Left ventricle myocardium inferior (tissue), 1 donor: ENCODE results near the gene RMRP. TPM values are rescaled to one million over a fixed set of nuclear protein-coding genes. Genes with fewer than 3 reads are reported as not detected.

Experiments
- DNase-seq: peaks from one replicate; pipeline ENCODE4 v3.0.0-alpha.2; 2020
- H3K27ac ChIP-seq: fragments of 200-600 bp; replicated peaks from 2 replicates; pipeline ENCODE4 v1.8.0; 2021
- H3K27me3 ChIP-seq: fragments of 200-600 bp; 2 replicates; pipeline ENCODE4 v1.8.0; 2021; ENCODE audit warnings: low read depth
- H3K36me3 ChIP-seq: fragments of 200-600 bp; 2 replicates; pipeline ENCODE4 v1.8.0; 2021
- H3K4me1 ChIP-seq: fragments of 200-600 bp; 2 replicates; pipeline ENCODE4 v1.8.0; 2021
- H3K4me3 ChIP-seq: fragments of 200-600 bp; 2 replicates; pipeline ENCODE4 v1.8.0; 2021; ENCODE audit warnings: mild to moderate bottlenecking, moderate library complexity
- H3K9me3 ChIP-seq: fragments of 200-600 bp; replicated peaks from 2 replicates; pipeline ENCODE4 v1.8.0; 2021
- CTCF ChIP-seq: fragments of 200-600 bp; IDR thresholded peaks from 2 replicates; pipeline ENCODE4 v1.8.0; 2021; ENCODE audit warnings: antibody characterized with exemption, mild to moderate bottlenecking, borderline replicate concordance
- intact Hi-C: fragments of 100-400 bp; cut with micrococcal nuclease; formaldehyde crosslinking; loops from one replicate; pipeline ENCODE4 v1.11.0; 2022
- total RNA-seq: library from RNA; stranded (reverse); fragmentation: NEBNext Ultra II Directional; extraction: Animal tissue kit (Norgen Biotek cat#: 25700); gene quantifications from one replicate; pipeline ENCODE4 v1.2.1, GENCODE V29; 2021
- donor health status: DM: no; HTN: yes; CAD: no; lungs with severe emphysema.

Gene RMRP
- total RNA-seq, 1 donor from 2014 or later = 15,093 TPM

- intact Hi-C loops = no loop called here
- Histone ChIP-seq H3K4me3 (peak overlapping the region; percentile 71), H3K9me3 (no peaks in the 10 kb centered on the region), H3K4me1 (peaks cover 28% of the 10 kb centered on the region), H3K27me3 (no peaks in the 10 kb centered on the region), H3K27ac (no peak overlapping the region), H3K36me3 (no peaks in the 10 kb centered on the region)
- TF ChIP-seq CTCF = peak; percentile 8
- no peak for DNase-seq
Measured at GRCh38 chr9:35675732-35676392, 18.0 kb upstream of the RMRP start.

- Histone ChIP-seq H3K9me3 (no peaks in the 10 kb centered on the region), H3K27ac (no peak overlapping the region), H3K36me3 (no peaks in the 10 kb centered on the region), H3K4me3 (peak overlapping the region; percentile 71), H3K4me1 (peaks cover 28% of the 10 kb centered on the region), H3K27me3 (no peaks in the 10 kb centered on the region)
- no peak for DNase-seq
- intact Hi-C loops = no loop called here
- no peak for TF ChIP-seq CTCF
Measured at GRCh38 chr9:35675204-35675603, 17.4 kb upstream of the RMRP start.

GRCh38 chr9:35674025-35674361 lies 16.2 kb upstream of the RMRP start:
- no peak for TF ChIP-seq CTCF
- no peaks in the 10 kb centered on the region for H3K36me3 ChIP-seq
- no peaks in the 10 kb centered on the region for H3K27me3 ChIP-seq
- no peak for DNase-seq
- peaks cover 28% of the 10 kb centered on the region for H3K4me1 ChIP-seq
- intact Hi-C loops = no loop called here
- no peaks in the 10 kb centered on the region for H3K9me3 ChIP-seq
- no peak overlapping the region for H3K27ac ChIP-seq
- H3K4me3 ChIP-seq = no peak overlapping the region

- intact Hi-C loops = no loop called here
- peak; percentile 57 for DNase-seq
- Histone ChIP-seq H3K4me3 (peak within 1 kb of the TSS; percentile 14), H3K4me1 (peaks cover 28% of the 10 kb centered on the region), H3K36me3 (no peaks in the 10 kb centered on the region), H3K9me3 (no peaks in the 10 kb centered on the region), H3K27ac (no peak within 1 kb of the TSS), H3K27me3 (no peaks in the 10 kb centered on the region)
- TF ChIP-seq CTCF = no peak
Measured at GRCh38 chr9:35673132-35674024, 15.6 kb upstream of the RMRP start, which contains the start of gene CA9. TSS of gene CA9 (plus strand) at chr9:35673928. CDS start at chr9:35673960, 32 bp downstream.

GRCh38 chr9:35669331-35670145 lies 11.7 kb upstream of the RMRP start:
- Histone ChIP-seq H3K27ac (no peak overlapping the region), H3K9me3 (no peaks in the 10 kb centered on the region), H3K4me1 (peaks cover 30% of the 10 kb centered on the region), H3K36me3 (no peaks in the 10 kb centered on the region), H3K4me3 (no peak overlapping the region), H3K27me3 (no peaks in the 10 kb centered on the region)
- DNase-seq = no peak
- intact Hi-C loops = no loop called here
- TF ChIP-seq CTCF = no peak
